IPS-NIHi7 (cell line): Measurements from ENCODE around the gene GAB4.
"Not testable (repeated sequence)": the region's sequence is repeated elsewhere in the genome, so short reads cannot be mapped to it uniquely, and the experiment has no call there.

Source experiments
- DNase-seq: peaks from one replicate; pipeline ENCODE4 v3.0.0; 2012; ENCODE audit warnings: mixed read lengths; ENCODE audit errors: extremely low spot score

Gene GAB4

DNA sequence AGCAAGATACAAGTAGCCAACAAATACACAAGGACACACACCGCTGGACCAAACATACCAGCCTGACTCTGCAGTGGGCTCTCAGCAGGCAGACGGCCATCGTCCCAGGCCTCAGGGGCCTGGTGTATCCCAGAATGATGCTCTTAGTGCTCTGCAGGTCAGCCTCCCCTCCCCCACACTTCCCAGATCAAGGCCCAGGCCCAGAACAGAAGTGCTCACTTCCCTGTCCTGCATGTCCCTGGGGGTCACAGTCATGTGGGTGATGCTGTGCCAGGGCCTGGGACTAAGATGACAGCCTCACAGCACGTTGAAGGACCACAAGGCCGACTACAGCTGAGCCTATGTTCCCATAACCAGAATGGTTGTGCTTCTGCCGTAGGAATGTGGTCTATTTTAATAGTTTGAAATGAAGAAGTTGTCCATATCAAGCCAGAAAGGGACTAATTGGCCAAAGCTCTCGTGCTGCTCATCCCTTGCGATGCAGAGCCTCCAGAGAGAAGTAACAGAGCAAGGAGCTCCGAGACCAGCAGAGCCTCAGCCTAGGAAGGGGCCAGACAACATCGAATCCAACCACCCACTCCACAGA lies 48.6 kb downstream of the GAB4 start:
- peak; percentile 6 for DNase-seq

DNA sequence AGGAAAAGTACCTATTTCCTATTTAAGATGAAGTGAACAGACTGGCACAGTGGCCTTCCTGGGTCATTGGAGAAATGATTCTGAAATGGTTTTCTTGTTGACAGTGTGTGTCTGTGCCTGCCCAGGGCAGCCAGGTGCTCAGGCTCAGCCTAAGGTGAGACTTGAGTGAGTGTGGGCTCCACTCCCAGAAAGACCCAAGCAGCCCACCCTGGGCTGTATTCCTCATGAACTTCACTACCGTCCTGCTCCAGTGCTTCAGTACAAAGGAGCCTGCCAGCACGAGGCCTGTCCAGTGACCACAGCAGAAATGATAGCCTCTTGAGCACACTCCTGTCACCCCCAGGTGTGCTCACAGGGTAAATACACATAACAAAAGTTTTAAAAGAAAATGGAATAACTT lies 49.5 kb downstream of the GAB4 start:
- peak; percentile 7 for DNase-seq

DNA sequence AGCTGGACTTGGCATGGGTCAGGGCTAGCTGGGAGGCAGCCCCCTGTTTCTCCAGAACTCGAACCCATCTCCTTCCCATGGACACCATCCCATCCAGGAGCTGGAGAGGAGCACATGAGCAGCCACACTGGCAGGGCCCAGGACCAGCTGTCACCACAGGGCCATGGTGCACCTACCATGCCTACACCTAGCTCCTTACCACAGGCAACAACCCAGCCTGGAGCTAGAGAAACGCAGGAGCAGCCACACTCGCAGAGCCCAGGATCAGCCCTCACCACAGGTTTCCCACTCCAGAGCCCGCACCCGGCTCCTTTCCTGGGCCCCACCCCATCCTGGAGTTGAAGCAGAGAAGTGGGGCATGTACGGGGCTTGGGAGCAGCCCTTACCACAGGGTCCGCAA lies 50.2 kb downstream of the GAB4 start:
- DNase-seq: peak; percentile 5

DNA sequence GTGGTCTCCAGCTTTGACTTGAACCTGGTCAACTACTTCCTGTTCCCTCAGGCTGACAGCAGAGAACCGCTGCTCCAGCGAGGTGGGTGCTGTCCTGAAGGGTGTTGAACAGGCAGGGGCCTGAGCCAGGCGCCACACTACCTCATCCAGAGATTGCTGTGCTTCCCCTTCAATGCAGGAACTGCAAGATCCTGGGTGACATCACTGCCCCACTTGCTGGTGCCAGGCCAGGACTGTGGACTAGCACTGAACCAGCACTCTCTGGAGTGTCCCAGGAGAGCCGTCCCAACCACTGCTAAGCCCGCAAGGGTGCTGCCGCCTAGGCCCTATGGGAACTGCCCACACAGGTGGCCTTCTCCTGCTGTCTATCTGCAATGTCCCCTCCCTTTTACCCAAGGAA lies 51.7 kb downstream of the GAB4 start:
- DNase-seq: peak; percentile 7

DNA sequence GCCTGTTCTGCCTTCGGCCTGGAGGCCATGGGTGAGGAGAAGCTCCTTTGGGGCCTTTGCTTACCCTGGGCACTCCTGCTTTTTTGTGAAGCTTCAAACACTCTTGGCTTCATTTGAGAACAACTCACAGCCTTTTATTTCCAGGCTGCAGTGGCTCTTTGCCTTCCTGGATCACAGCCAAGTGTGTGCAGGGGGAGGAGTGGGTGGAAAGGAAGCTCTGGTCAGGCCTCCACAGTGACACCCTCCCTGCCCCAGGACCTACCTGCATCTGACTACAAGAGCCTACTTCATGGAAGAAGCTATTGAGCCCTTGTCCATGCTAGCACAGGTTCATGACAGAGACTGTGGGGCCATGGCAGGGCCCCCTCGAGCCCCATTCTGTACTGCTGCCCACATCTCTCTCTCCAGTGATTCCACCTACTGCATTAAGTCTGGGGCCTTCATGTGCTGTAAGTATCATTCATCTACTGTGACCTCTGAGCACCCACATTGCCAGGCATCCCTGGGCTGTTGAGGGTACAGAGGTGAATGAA lies 52.3 kb downstream of the GAB4 start:
- peak; percentile 5 for DNase-seq

DNA sequence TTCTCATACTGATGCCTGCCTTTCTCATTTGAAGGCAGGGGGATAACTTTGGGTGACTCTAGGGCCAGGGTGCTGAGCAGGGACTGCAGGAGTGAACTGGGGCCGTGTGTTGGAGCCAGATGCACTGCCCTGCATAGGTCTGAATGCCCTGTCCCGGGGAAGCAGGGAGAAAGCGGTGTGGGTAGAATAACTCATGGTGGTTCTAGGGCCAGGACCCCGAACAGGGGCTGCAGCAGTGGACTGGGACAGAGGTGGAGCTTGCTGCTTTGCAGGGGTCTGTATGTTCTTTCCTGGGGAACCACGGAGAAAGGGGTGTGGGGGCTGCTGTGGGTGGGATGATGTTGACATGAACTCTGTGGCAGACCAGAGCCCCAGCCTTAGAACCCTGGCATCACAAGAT lies 52.9 kb downstream of the GAB4 start:
- no peak for DNase-seq

DNA sequence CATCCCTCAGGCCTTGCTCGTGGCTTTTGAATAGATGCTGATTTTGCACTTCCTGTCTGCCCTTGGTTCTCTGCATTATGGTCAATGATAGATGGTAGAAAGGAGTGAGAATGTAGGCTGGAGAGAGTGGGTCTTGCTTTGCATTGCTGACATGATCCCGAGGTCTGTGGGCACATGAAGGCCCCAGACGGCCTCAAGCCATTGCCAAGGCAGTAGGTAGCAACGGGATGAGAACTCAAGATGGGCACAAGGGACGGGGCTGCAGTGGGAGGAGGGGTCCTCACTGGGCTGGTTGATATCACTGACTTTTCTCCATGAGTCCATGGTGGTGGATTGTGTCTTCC lies 54.0 kb downstream of the GAB4 start:
- DNase-seq: peak; percentile 5

DNA sequence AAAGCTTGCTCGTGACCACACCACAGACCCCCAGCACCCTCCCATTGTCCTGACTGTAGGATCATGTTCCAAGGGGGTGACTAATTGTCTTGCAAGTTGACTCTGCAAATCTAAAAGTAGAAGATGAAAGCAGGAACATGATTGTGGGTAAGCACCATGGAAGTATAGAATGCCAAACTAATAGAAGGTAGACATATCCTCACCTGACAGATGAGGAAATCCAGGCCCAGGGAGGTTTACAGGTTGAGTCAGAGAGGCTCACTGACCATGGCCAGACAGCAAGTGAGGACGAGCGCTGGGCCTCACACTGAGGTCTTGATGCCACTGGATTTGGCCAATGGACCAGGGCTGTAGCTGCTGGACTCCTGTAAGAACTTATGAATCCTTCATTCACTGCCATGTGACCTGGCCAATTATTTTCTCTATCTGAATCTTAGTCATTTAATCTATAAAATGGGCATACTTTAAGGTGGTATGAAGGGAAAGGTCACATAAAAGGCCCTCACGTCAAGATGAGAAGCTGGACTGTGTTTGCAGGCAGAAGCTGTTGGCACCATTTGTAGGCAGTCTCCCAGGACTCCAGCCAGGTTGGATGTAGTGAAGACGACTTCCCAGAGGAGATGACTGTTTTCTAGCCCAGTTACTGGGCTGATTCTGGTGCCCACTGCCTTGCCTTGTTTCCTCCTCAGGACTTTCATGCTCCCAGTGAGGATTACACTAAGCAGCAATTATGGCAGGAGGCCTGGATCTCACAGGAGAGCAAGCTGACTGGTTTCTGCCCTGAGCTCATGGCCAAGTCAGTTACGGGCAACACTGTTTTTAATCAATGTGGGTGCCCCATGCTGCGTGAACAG lies 54.6 kb downstream of the GAB4 start:
- peak; percentile 3 for DNase-seq

DNA sequence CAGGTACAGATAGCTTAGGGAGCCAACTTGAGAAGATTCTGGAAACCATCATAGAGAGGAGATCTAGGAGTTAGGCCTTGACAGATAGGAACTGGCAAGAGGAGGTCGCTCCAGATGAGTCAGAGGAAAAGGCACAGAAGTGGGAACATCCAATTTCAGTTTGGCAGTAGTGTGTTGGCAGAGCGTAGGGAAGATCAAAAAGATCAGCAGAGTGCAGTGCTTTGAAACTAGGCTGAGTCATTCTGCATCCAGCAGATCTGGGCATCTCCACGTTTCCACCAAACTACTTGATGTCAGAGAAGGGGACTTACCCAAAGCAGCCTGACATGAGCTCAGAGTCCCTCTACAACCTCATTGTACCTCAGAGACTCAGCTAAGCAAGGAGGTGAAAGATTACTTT lies 58.5 kb downstream of the GAB4 start:
- no peak for DNase-seq

DNA sequence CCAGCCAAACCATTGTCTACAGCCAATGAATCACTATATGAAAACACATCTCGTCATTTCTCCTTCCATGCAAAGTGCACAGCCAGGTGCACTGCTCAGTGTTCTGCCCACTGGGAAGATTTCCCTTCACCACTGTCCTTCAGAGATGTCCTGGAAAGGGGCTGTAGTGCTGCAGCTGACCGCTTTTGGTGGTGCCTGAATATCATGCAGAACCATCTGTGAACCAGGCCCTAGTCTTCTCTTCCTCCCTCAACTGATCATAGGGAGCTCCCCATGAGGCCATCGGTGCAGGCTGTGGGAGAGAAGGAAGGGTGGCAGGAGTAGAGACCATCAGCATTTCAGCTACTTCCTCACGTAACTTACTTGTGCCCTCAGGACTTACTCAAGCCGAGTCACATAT lies 70.2 kb downstream of the GAB4 start:
- no peak for DNase-seq

DNA sequence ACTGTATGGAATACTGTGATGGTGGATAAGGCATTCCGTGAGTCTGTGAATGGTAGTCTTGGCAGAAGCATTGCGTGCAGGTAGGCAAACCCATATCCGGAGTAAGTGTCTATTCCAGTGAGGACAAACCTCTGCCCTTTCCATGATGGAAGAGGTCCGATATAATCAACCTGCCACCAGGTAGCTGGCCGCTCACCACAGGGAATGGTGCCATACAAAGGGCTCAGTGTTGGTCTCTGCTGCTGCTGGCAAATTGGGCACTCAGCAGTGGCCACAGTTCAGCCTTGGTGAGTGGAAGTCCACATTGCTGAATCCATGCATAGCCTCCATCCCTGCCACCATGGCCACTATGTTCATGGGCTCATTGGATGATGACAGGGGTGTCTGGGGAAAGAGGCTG lies 70.8 kb downstream of the GAB4 start:
- DNase-seq: not testable (repeated sequence)

DNA sequence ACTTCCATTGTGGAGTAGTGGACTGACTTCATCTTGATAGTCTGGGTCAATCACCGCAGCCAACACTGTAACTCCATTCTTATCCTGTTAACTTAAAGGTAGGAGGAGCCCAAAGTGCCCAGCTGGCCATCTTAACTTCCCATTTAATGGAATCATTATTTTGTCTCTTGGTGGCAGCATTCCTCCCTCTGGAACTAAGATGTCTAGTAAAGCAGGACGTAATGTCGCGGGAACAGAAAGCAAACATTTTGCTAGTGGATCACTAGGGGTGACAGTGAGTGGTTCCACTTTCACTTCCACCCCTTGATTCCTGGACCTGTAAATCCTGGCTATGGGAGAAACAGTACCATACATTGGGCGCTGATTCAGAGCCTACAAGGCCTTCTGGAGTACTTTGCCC lies 71.4 kb downstream of the GAB4 start:
- DNase-seq: no peak

DNA sequence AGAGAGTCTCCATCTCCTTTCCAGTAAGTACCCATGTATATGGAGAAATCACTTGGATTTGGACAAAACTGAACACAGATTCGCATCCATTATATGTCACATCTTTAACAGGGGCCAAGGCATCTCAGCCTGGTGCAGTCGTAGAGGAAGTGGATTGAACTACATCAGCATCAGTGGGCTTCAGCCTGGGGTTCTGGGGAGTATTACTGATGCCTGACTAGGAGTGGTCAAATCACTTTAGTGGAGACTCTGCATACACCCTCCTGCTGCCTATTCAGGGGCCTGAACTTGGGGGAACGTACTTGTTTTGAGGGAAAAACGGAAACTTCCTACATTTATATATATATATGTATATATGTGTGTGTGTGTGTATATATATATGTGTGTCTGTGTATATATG lies 72.8 kb downstream of the GAB4 start:
- no peak for DNase-seq

DNA sequence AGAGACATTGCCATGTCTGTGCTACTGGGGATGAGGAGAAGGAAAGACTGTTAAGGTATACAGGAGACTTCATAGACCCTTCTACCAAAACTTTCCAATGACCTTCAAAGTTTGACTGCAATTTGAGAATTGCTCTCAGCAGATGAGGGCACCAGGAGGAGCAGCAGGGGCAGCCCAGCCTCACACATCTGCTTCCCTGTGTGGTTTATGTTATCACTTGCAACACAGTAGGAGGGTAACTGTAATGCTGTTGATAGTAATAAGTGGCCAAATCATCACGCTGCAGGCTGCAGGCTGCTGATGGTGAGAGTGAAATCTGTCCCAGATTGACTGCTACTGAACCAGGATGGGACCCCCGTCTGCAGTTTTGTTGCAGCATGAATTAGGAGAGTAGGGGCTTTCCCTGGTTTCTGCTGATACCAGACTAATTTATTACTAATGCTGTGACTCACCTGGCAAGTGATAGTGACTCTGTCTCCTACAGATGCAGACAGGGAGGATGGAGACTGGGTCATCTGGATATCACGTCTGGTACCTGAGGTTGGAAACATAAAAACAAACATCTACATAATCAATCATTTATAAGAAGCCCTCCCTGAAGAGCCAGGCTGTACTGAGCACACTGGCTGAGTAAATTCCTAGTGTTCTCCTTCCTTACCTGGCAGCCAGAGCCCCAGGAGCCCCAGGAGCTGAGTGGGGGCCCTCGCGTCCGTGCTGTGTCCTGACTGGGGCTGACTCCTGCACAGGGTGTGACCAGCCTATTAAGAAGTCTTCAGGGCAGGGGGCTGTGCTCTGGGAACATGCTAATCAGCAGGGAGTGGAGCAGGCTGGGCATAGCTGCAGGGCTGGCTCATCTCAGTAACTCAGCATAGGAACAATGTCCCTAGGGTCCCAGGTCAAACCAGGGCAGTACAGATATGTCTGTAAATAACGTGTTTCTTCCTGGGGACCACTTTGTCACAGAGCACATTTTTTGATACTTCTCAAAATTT lies 74.4 kb downstream of the GAB4 start:
- no peak for DNase-seq

DNA sequence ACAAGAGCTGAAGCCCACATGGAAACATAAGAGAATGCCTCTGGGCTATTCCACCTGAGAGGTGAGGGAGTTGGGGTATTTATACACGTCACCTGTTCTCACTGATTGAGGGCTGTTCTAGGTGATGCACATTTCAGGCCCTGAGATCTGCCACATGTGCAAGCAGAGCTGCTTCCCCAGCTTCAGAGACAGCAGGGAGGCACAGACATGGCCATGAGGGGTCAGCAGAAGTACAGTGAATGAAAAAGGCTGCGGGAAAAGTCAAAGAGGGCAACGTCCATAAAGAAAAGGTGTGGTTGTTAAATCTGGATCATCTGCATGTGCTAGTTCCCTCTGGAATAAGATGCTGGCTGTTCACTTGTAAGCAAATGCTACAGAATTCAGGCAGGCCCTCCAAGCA lies 75.4 kb downstream of the GAB4 start:
- no peak for DNase-seq

DNA sequence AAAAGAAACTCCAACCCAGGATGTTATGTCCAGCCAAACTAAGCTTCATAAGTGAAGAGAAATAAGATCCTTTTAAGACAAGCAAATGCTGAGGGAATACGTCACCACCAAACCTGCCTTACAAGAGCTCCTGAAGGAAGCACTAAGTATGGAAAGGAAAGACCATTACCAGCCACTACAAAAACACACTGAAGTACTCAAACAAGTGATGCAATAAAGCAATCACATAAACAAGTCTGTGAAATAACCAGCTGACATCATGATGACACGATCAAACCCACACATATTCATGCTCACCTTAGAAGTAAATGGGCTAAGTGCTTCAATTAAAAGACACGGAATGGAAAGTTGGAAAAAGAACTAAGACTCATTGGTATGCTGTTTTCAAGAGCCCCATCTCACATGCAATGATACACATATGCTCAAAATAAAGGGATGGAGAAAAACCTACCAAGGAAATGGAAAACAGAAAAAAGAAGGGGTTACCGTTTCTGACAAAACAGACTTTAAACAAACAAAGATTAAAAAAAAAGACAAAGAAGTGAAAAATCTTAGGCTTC lies 82.5 kb downstream of the GAB4 start:
- no peak for DNase-seq

DNA sequence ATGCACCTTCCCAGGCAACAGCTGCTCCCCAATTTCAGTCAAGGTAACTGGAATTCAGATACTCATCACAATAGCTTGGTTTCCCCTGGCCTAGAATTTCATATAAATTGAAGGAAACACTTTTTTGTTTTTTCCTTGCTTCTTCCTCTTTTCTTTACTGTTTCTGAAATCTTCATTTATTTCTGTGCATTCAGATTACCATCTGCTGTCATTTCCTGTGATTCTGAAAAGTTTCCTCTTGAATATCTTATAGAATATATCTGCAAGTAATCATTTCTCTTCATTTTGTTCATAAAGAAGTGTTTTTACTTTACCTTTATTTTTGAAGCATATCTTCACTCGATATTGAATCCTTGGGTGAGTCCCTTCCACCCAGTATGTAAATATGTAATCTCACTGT lies 85.3 kb downstream of the GAB4 start:
- no peak for DNase-seq

DNA sequence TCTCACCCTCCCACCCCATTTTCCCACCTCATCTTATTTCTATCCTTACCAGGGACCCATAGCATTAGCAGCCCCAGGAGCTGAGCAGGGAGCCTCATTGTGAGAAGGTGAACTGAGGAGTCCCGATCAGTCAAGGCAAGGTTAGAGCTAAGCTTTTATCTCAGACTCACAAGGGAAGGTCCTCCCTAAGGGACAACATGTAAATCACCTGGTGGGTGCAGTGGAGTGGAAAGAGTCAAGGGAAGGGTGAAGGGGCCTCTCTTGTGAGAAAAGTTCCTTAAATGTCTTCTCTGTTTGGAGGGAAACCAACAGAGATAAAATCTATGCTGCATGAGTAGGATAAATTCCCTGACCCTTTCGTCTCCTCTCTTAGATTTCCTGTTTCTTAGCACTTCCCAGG lies 85.9 kb downstream of the GAB4 start:
- no peak for DNase-seq

DNA sequence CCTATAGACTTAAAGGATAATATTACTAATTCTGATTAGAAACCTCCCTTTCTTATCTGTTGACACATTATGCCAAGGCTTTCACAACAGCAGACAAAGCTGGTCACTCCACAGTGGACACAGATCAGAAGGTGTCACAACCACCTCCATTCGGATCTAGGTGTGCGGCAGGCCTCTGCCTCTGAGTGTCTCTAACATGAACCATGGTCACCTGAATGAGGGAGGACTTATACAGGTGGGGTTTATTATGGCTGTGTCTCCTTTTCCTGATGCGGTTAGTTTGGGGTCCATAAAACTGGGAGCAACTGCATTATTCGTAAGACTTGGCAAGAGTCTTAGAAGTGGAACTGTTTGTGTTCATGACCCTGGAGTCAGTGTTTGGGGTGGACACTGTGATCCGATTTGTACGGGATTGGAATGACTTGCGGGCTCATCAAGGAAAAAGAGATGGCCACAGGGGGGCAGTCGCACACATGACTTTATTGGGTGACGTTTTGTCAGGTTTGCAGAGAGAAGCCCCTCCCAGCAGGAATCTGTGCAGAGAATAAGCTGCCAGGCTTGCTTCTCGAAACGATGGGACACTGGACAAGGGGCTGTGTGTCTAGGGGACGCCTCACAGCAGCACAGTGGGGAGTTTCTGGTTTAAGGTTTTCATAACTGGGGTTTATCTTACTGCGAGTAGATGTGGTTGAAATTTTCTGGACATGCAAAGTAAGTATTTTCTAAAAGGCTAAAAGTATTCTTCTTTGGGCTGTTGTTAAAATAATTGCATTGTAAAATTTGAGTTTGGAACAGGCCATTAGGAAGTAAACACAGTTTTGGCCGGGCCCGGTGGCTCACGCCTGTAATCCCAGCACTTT lies 90.6 kb downstream of the GAB4 start:
- DNase-seq: peak; percentile 83

DNA sequence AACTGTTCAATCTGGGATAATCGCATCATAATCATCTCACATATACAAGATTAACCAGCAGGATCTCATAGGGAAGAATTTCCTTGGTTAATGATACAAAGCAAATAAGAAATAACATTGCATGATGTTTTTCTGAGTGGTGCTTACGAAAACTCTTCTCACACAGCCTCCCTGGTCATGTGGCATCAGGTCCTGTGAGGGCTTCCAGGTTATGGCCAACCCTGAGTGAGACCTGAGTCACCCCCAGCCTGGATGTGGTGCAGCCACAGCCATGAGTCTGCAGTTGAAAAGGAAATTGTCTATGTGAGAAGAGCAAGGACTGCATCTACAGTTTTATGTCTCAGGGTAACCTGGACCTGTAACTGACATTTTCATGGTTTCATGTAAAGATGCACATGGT lies 92.3 kb downstream of the GAB4 start:
- no peak for DNase-seq

DNA sequence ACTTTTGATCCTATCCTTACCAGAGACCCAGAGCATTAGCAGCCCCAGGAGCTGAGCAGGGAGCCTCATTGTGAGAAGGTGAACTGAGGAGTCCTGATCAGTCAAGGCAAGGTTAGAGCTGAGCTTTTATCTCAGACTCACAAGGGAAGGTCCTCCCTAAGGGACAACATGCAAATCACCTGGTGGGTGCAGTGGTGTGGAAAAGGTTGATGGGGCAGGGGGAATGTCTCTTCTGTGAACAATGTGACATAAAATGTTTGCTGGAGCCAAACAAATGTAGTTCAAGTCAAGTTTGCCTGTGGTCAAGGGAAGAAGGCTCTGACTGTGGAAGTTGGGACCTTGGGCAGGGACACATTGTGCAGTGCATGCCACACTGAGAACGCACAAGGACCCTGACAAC lies 93.1 kb downstream of the GAB4 start:
- DNase-seq: not testable (repeated sequence)
